Effector memory CD4-positive, alpha-beta T cell (primary cell): ENCODE measurements around the gene CLK1.
A peak's percentile ranks its signal among the peaks of the same experiment; 100 is the strongest.
"Not testable (repeated sequence)": the region's sequence is repeated elsewhere in the genome, so short reads cannot be mapped to it uniquely, and the experiment has no call there.

Experiments used
- DNase-seq, 3 donors: peaks; one replicate each; pipeline ENCODE4 v3.0.0-alpha.2; 2020
- H3K27ac ChIP-seq: 2 replicates; pipeline ENCODE4 v1.7.0; 2013; ENCODE audit warnings: mild to moderate bottlenecking, low read length, moderate library complexity; ENCODE audit not compliant: insufficient read depth, poor library complexity, severe bottlenecking
- H3K27me3 ChIP-seq: replicated peaks from 2 replicates; pipeline ENCODE4 v1.7.0; 2013; ENCODE audit warnings: mild to moderate bottlenecking, low read length; ENCODE audit not compliant: insufficient read depth, control insufficient read depth, poor library complexity, severe bottlenecking
- H3K36me3 ChIP-seq: 2 replicates; pipeline ENCODE4 v1.7.0; 2013; ENCODE audit warnings: mild to moderate bottlenecking, low read length, moderate library complexity; ENCODE audit not compliant: control insufficient read depth, insufficient read depth
- H3K4me1 ChIP-seq: 2 replicates; pipeline ENCODE4 v1.7.0; 2013; ENCODE audit warnings: low read length, mild to moderate bottlenecking; ENCODE audit not compliant: control insufficient read depth, insufficient read depth, poor library complexity, severe bottlenecking
- H3K4me3 ChIP-seq: 2 replicates; pipeline ENCODE4 v1.7.0; 2013; ENCODE audit warnings: low read length, low read depth, mild to moderate bottlenecking; ENCODE audit not compliant: insufficient read depth, poor library complexity, severe bottlenecking
- H3K9me3 ChIP-seq: 2 replicates; pipeline ENCODE4 v1.7.0; 2013; ENCODE audit warnings: mild to moderate bottlenecking, low read length, moderate library complexity; ENCODE audit not compliant: control insufficient read depth

CLK1 gene

GRCh38 chr2:200834701-200835100 is 29.8 kb downstream of the CLK1 start:
- H3K36me3 ChIP-seq: no peaks in the 10 kb centered on the region

GRCh38 chr2:200829258-200829655 is 35.2 kb downstream of the CLK1 start:
- Histone ChIP-seq H3K4me3 (no peak overlapping the region), H3K4me1 (no peaks in the 10 kb centered on the region), H3K27ac (no peak overlapping the region), H3K9me3 (no peaks in the 10 kb centered on the region), H3K27me3 (no peaks in the 10 kb centered on the region), H3K36me3 (no peaks in the 10 kb centered on the region)
- no peak for DNase-seq

More at GRCh38 chr2:200834701-200835100, 29.8 kb downstream of the CLK1 start:
- Histone ChIP-seq H3K27me3 (no peaks in the 10 kb centered on the region), H3K4me1 (no peaks in the 10 kb centered on the region), H3K9me3 (peaks cover 7% of the 10 kb centered on the region), H3K4me3 (no peak overlapping the region), H3K27ac (no peak overlapping the region)
- DNase-seq: no peak

GRCh38 chr2:200828572-200829257 is 35.7 kb downstream of the CLK1 start:
- Histone ChIP-seq H3K9me3 (no peaks in the 10 kb centered on the region), H3K27ac (no peak overlapping the region), H3K36me3 (peaks cover 4% of the 10 kb centered on the region), H3K4me3 (no peak overlapping the region), H3K27me3 (no peaks in the 10 kb centered on the region), H3K4me1 (no peaks in the 10 kb centered on the region)
- DNase-seq: no peak

GRCh38 chr2:200828104-200828503 is 36.4 kb downstream of the CLK1 start:
- H3K36me3 ChIP-seq: peaks cover 4% of the 10 kb centered on the region
- no peaks in the 10 kb centered on the region for H3K9me3 ChIP-seq
- no peaks in the 10 kb centered on the region for H3K4me1 ChIP-seq
- H3K27ac ChIP-seq: no peak overlapping the region
- H3K27me3 ChIP-seq: no peaks in the 10 kb centered on the region
- H3K4me3 ChIP-seq: no peak overlapping the region
- no peak for DNase-seq

- DNase-seq: no peak
- no peaks in the 10 kb centered on the region for H3K9me3 ChIP-seq
- no peaks in the 10 kb centered on the region for H3K27me3 ChIP-seq
- no peaks in the 10 kb centered on the region for H3K4me1 ChIP-seq
- no peak overlapping the region for H3K4me3 ChIP-seq
- no peak overlapping the region for H3K27ac ChIP-seq
- peaks cover 56% of the 10 kb centered on the region for H3K36me3 ChIP-seq
Observed at GRCh38 chr2:200821686-200822245, 42.7 kb downstream of the CLK1 start.

GRCh38 chr2:200820573-200821234 is 43.8 kb downstream of the CLK1 start:
- H3K27ac ChIP-seq: no peak overlapping the region
- no peaks in the 10 kb centered on the region for H3K27me3 ChIP-seq
- H3K36me3 ChIP-seq: peaks cover 67% of the 10 kb centered on the region
- no peak for DNase-seq
- no peak overlapping the region for H3K4me3 ChIP-seq
- no peaks in the 10 kb centered on the region for H3K4me1 ChIP-seq
- H3K9me3 ChIP-seq: no peaks in the 10 kb centered on the region

GRCh38 chr2:200818732-200819131 is 45.7 kb downstream of the CLK1 start:
- not testable (repeated sequence) for H3K4me3 ChIP-seq, DNase-seq, H3K4me1 ChIP-seq, H3K27me3 ChIP-seq, H3K9me3 ChIP-seq, H3K27ac ChIP-seq
- H3K36me3 ChIP-seq: peaks cover 82% of the 10 kb centered on the region

- Histone ChIP-seq H3K4me1 (peaks cover 27% of the 10 kb centered on the region), H3K4me3 (no peak overlapping the region), H3K9me3 (no peaks in the 10 kb centered on the region), H3K27me3 (no peaks in the 10 kb centered on the region), H3K27ac (no peak overlapping the region), H3K36me3 (peaks cover 66% of the 10 kb centered on the region)
- no peak for DNase-seq
Observed at GRCh38 chr2:200814917-200815316, 49.5 kb downstream of the CLK1 start.

GRCh38 chr2:200814276-200814815 is 50.1 kb downstream of the CLK1 start:
- Histone ChIP-seq H3K27me3 (no peaks in the 10 kb centered on the region), H3K9me3 (no peaks in the 10 kb centered on the region), H3K4me3 (no peak overlapping the region), H3K4me1 (peaks cover 27% of the 10 kb centered on the region), H3K27ac (no peak overlapping the region), H3K36me3 (peaks cover 60% of the 10 kb centered on the region)
- DNase-seq: peak in 2 of 3 donors; percentile 2 to 3
